A673 (cell line): ENCODE results near the gene GSX1. TPM values are rescaled to one million over a fixed set of nuclear protein-coding genes. Genes with fewer than 3 reads are reported as not detected.

Source experiments
- BruUV-seq: library from RNA; stranded (reverse); fragments of 400-500 nt; replicated peaks from 2 replicates; lab custom pipeline; 2021; lab: Mats Ljungman, UMichigan
- CTCF ChIA-PET: fragments of 300-600 bp; sonication (Branson Sonifier 250); formaldehyde crosslinking; loops from one replicate; lab custom pipeline; 2022; ENCODE audit warnings: antibody characterized with exemption; lab: Charles Lee
- POLR2A ChIA-PET: fragments of 300-600 bp; sonication (Branson Sonifier 250); formaldehyde crosslinking; loops from one replicate; lab custom pipeline; 2022; ENCODE audit warnings: antibody characterized with exemption; ENCODE audit not compliant: low non-redundant PET; lab: Charles Lee
- DNase-seq: peaks from one replicate; pipeline ENCODE4 v3.0.0-alpha.2; 2015; ENCODE audit warnings: low spot score
- H3K27ac ChIP-seq: fragments of 200-600 bp; sonication (generic); 2 replicates; pipeline ENCODE4 v1.5.1; 2016; ENCODE audit warnings: mixed run types, low read depth, mild to moderate bottlenecking, mixed read lengths, antibody characterized with exemption, low read length; ENCODE audit not compliant: poor library complexity, severe bottlenecking
- H3K27me3 ChIP-seq: fragments of 200-600 bp; sonication (generic); replicated peaks from 2 replicates; pipeline ENCODE4 v1.6.1; 2017; ENCODE audit warnings: mixed run types, low read depth, mild to moderate bottlenecking, mixed read lengths, antibody characterized with exemption, low read length; ENCODE audit not compliant: insufficient read depth, poor library complexity
- H3K36me3 ChIP-seq: fragments of 200-600 bp; sonication (generic); 2 replicates; pipeline ENCODE4 v1.6.1; 2016; ENCODE audit warnings: mixed run types, mild to moderate bottlenecking, mixed read lengths, antibody characterized with exemption, low read length; ENCODE audit not compliant: insufficient read depth, poor library complexity, severe bottlenecking
- H3K4me1 ChIP-seq: fragments of 200-600 bp; sonication (generic); 2 replicates; pipeline ENCODE4 v1.6.1; 2017; ENCODE audit warnings: mixed run types, mild to moderate bottlenecking, mixed read lengths, antibody characterized with exemption, low read length; ENCODE audit not compliant: insufficient read depth, poor library complexity, severe bottlenecking
- H3K4me3 ChIP-seq: fragments of 200-600 bp; sonication (generic); 2 replicates; pipeline ENCODE4 v1.5.1; 2016; ENCODE audit warnings: low read depth, mixed run types, mild to moderate bottlenecking, mixed read lengths, low read length; ENCODE audit not compliant: poor library complexity, severe bottlenecking
- H3K9me3 ChIP-seq: fragments of 200-600 bp; sonication (generic); 2 replicates; pipeline ENCODE4 v1.6.1; 2016; ENCODE audit warnings: mixed run types, low read depth, mild to moderate bottlenecking, mixed read lengths, antibody characterized with exemption, low read length; ENCODE audit not compliant: poor library complexity, severe bottlenecking
- CTCF ChIP-seq: fragments of 300-800, 200-600 bp; sonication (generic); conservative IDR thresholded peaks from 2 replicates; pipeline ENCODE4 v1.5.1; 2017; ENCODE audit warnings: low read depth, mild to moderate bottlenecking, antibody characterized with exemption, low read length, moderate library complexity, mixed read lengths
- EZH2 ChIP-seq: fragments of 200-600 bp; sonication (generic); IDR thresholded peaks from 2 replicates; pipeline ENCODE4 v1.6.1; 2017; ENCODE audit warnings: borderline replicate concordance, low read depth, mild to moderate bottlenecking, mixed read lengths, antibody characterized with exemption, low read length; ENCODE audit not compliant: poor library complexity, severe bottlenecking
- intact Hi-C: fragments of 100-400 bp; cut with micrococcal nuclease; formaldehyde crosslinking; loops from one replicate; pipeline ENCODE4 v1.10.0; 2022; ENCODE audit not compliant: unreplicated experiment
- total RNA-seq: library from RNA; stranded (reverse); gene quantifications from 2 replicates; pipeline ENCODE4 v1.2.3, GENCODE V29; 2021

Gene GSX1
- total RNA-seq, 1 experiment from 2014 or later: not detected

- DNase-seq: no peak
- BruUV-seq: no TSS peak
- Histone ChIP-seq H3K27me3 (peaks cover 100% of the 10 kb centered on the region), H3K4me3 (no peak overlapping the region), H3K36me3 (no peaks in the 10 kb centered on the region), H3K9me3 (no peaks in the 10 kb centered on the region), H3K27ac (no peak overlapping the region), H3K4me1 (no peaks in the 10 kb centered on the region)
- TF ChIP-seq EZH2 (no peak), CTCF (no peak)
- CTCF ChIA-PET: no interaction called here
- POLR2A ChIA-PET: no interaction called here
- intact Hi-C loops: no loop called here
Measured at GRCh38 chr13:27793507-27794367, 1.5 kb downstream of the GSX1 start.

GRCh38 chr13:27794368-27794691, 2.0 kb downstream of the GSX1 start:
- H3K36me3 ChIP-seq: no peaks in the 10 kb centered on the region
- ChIA-PET CTCF (no interaction called here), POLR2A (no interaction called here)
- BruUV-seq: no TSS peak
- intact Hi-C loops: no loop called here
- no peaks in the 10 kb centered on the region for H3K9me3 ChIP-seq
- no peak for DNase-seq
- no peak overlapping the region for H3K27ac ChIP-seq
- peaks cover 99% of the 10 kb centered on the region for H3K27me3 ChIP-seq
- no peak overlapping the region for H3K4me3 ChIP-seq
- H3K4me1 ChIP-seq: no peaks in the 10 kb centered on the region
- TF ChIP-seq CTCF (no peak), EZH2 (no peak)

GRCh38 chr13:27794921-27795717, 2.8 kb downstream of the GSX1 start:
- Histone ChIP-seq H3K27me3 (peaks cover 99% of the 10 kb centered on the region), H3K9me3 (no peaks in the 10 kb centered on the region), H3K4me1 (no peaks in the 10 kb centered on the region), H3K27ac (no peak overlapping the region), H3K4me3 (no peak overlapping the region), H3K36me3 (no peaks in the 10 kb centered on the region)
- no TSS peak for BruUV-seq
- no peak for DNase-seq
- intact Hi-C loops: no loop called here
- POLR2A ChIA-PET: no interaction called here
- TF ChIP-seq EZH2 (peak; percentile 64), CTCF (no peak)
- CTCF ChIA-PET: no interaction called here
